Upper lobe of left lung (tissue), 4 donors: ENCODE results near the gene WTAP.

ENCODE experiments used
- CTCF ChIP-seq, 6 experiments: fragments of 450-650 bp in 4 of 6; fragments of 200-600 bp in 2 of 6; sonication (generic) in 2 of 6; IDR thresholded peaks; one replicate each; pipeline ENCODE4 v1.5.1; 2016 to 2019; ENCODE audit warnings: antibody characterized with exemption in 6 of 6
- POLR2AphosphoS5 ChIP-seq, 2 donors: sonication (generic); formaldehyde crosslinking; IDR thresholded peaks; one replicate each; pipeline ENCODE4 v1.5.1; 2017; ENCODE audit warnings: antibody characterized with exemption in 2 of 2

- TF ChIP-seq CTCF (IDR thresholded peaks at IDR 0.05) (no peak), POLR2AphosphoS5 (IDR thresholded peaks at IDR 0.05) (no peak)
Measured at GRCh38 chr6:159682295-159682694, 45.0 kb upstream of the WTAP start.
